HK-2 (cell line): Measurements from ENCODE around the gene PCSK1.

Source experiments
- DNase-seq: peaks from one replicate; pipeline ENCODE4 v3.0.0-alpha.2; 2018; ENCODE audit not compliant: unreplicated experiment

PCSK1 gene

GRCh38 chr5:96433066-96433447 is at the start of gene PCSK1:
Gene PCSK1 (minus strand): TSS chr5:96433248. CDS start chr5:96433042, 206 bp downstream.
- no peak for DNase-seq

- DNase-seq, result no peak
These were observed 48.8 kb upstream of the PCSK1 start for GRCh38 chr5:96481867-96482266.

GRCh38 chr5:96481009-96481786 is 48.1 kb upstream of the PCSK1 start:
- DNase-seq, result no peak

- no peak for DNase-seq
These were observed 45.9 kb upstream of the PCSK1 start for GRCh38 chr5:96478983-96479382.

DNA sequence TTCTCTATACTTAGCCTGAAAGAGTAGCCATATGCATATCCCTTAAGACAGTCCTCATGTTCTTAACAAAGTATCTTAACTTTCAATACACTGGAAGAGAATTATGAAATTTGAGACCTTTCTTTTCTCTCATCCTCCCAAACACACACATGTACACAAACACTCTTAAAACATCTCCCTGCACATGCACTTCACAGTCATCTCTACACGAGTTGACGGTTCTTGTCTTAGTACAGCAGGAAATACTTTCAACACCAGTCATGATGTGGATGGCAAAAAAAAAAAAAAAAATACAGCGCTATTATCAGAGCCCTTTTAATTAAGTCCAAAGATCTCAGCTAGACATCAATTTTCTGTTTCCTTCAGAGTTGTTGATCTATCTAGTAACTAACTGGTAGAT is 43.6 kb upstream of the PCSK1 start:
- no peak for DNase-seq

- no peak for DNase-seq
These were observed 41.0 kb upstream of the PCSK1 start for GRCh38 chr5:96474073-96474472.

- no peak for DNase-seq
These were observed 40.1 kb upstream of the PCSK1 start for GRCh38 chr5:96473155-96473554.

GRCh38 chr5:96470785-96471184 is 37.7 kb upstream of the PCSK1 start:
- no peak for DNase-seq

GRCh38 chr5:96468956-96469355 is 35.9 kb upstream of the PCSK1 start:
- DNase-seq, result no peak

DNA sequence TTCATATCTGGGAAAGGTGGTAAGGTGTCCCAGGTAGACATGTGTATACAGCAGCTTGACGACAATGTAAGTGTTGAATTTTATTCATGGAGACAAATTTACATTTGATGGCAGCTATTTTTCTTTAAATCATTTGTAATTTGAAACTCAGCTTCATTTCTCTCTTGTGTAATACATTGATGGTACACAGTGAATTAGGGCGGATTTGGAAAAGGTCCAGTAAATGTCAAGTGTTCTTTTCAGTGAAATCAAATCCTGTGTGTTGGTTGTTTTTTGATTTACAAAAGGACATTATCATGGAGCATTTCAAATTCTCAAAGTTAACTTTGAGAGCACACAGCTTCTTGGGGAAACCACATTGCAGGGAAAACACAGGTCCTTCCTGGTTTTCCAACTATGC is 30.0 kb upstream of the PCSK1 start:
- no peak for DNase-seq

DNA sequence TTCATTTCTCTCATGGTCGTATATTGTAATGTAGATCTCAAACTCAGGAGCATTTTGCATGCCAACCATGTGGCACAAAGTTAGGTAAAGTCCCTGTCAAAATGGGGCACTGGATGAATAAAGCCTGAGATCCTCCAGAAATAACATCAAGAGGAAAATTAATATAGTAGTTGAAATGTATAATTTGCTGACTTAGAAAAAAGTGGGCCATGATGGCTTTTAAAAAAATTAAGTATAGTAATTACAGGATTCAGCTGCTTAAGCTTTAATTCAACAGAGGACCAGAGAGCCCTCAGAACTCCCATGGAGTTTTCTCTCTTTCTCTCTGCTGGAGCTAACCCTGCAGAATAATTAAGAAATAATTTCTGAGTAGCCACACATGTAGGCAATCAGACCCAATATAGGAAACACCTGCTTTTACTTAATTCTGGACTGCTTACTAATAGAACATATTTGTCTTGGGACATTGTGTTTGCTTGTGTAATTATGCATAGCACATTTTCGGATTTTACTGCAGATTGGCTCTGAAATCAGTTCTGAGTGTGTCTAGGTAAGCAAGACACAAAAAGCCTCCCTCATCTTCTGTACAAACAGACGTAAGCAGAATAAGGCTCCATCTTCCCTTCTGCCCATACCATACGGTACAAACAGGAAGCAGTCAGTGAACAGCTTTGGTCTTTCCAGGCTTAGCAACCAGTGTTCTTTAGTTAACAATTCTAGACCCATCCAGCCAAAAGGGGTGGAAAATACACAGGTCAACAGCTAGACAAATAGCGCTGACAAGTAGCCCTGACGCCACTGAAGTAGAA is 26.5 kb upstream of the PCSK1 start:
- DNase-seq, result no peak

GRCh38 chr5:96458176-96458575 is 25.1 kb upstream of the PCSK1 start:
- no peak for DNase-seq

- DNase-seq, result no peak
These were observed 22.7 kb upstream of the PCSK1 start for GRCh38 chr5:96455789-96456188.

GRCh38 chr5:96453394-96453793 is 20.3 kb upstream of the PCSK1 start:
- DNase-seq, result no peak

- DNase-seq, result no peak
These were observed 14.9 kb upstream of the PCSK1 start for GRCh38 chr5:96447949-96448348.

GRCh38 chr5:96440185-96440538 is 7.1 kb upstream of the PCSK1 start:
- no peak for DNase-seq

- no peak for DNase-seq
These were observed 6.6 kb upstream of the PCSK1 start for GRCh38 chr5:96439477-96440184.

GRCh38 chr5:96434201-96434645 is 1.2 kb upstream of the PCSK1 start:
- peak; percentile 30 for DNase-seq

DNA sequence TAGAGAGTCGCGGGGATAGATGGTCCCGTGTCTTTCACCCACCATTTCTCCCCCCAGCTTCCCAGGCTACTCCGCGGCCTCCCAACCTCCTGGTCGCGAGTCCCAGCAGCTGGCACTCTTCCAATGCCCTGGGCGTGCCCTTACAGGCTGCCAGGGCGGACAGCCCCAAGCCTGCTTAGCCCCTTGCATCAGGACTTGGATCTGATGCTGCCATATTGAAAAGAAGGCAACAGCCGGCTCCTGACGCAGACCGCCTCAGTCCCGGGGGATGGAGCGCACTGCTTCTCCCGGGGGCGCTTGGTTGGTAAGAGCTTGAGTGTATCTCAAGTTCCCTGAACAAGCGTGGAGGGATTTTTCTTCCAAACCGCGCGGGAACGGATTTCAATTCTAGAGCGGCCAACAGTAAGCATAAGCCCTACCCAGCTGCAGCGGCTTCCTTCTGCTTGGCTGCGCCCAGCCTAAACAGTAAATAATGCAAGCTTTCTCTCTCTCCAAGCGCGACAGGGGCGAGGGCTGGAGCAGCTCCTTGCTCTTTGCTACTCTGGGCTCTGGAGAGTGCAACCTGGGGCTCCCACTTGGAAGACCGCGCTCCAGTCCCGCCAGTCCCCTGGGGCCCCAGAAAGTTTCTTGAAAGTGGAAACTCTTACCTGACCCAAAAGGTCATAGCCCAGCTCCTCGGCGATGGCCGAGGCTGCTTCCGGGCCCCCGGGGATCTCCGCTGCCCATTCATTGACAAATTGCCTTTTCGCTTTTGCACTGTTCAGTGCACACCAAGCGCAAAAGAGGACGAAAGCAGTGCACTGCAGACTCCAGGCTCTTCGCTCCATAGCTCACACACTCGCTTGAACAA is 607 bp downstream of the PCSK1 start:
- no peak for DNase-seq

DNA sequence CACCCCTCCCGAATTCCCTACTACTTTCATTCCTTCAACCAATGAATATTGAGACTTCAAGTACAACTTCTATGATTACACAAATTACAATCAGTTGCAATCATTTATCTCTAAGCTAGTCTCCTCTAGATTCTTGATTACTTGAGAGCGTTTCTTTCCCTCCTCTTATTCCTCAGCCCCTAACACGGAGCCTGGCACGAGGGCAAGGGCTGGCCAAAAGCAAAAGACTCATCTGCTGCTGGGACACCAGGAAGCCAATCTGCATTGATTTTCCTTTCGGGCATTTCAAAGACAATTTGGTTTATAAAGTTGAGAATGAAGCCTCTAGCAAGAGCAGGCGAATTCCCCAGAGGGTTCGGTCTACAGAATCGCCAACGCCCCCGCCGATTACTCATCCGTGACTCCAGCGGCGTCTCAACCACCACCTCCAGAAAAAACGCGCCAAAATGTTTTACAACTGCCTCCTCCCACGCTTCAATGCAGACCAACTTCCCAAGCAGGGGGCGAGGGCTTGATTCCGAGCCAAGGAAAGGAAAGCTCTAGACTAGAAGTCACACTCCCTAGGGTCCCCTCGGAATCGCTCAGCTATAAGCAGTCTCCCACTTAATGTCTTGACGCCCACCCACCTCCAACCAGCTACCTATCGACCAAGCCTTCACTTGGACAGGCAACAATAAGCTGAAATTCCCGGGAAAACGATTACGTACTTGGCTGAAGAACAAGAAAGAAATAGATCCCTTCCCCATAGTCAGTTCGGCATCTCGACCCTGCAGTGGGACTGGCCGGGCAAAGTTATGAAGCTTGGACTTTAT is 1.5 kb downstream of the PCSK1 start:
- no peak for DNase-seq

DNA sequence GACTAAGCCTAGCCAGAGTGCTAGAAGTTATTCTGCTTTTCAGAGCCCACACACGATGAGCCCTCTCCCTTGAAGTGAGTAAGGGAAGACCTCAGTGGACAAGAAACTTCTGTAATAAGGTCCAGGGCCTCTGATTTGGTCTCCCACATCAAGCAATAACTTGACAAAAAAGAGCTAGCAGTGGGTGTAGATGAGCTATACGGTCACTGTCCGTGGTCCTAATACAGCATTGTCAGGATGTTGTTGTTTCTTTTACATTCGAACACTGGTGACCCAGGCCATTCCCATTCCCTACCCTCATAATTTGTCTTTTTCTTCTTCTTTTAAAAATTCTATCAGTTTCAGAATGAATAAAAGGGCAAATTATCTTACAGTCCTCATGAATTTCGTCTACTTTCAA is 5.2 kb downstream of the PCSK1 start:
- DNase-seq, result no peak
